GM12878 (cell line): ENCODE data around the gene PGF. TPM values are rescaled to one million over a fixed set of nuclear protein-coding genes. Genes with fewer than 3 reads are reported as not detected.

Source experiments
- ATAC-seq: fragments of 200-7000 bp; cut with Tn5 transposase; 3 replicates; pipeline ENCODE4 v1.9.1; 2020; ENCODE audit warnings: mild to moderate bottlenecking, moderate library complexity
- BruUV-seq: library from RNA; stranded (reverse); fragments of 400-500 nt; replicated peaks from 2 replicates; lab custom pipeline; 2021; lab: Mats Ljungman, UMichigan
- CTCF ChIA-PET: fragments of 300-600 bp; sonication (Branson Sonifier 250); formaldehyde crosslinking; extraction: SDS; loops from one replicate; lab custom pipeline; 2021; ENCODE audit warnings: inconsistent platforms; lab: Yijun Ruan, JAX
- POLR2A ChIA-PET: fragments of 350-600 bp; formaldehyde crosslinking; extraction: SDS; loops from one replicate; lab custom pipeline; 2021; ENCODE audit warnings: inconsistent platforms; lab: Charles Lee
- RAD21 ChIA-PET: fragments of 300-600 bp; sonication (Branson Sonifier 250); formaldehyde crosslinking; loops from one replicate; lab custom pipeline; 2023; ENCODE audit warnings: antibody characterized with exemption; ENCODE audit not compliant: unreplicated experiment; lab: Charles Lee
- SMC1A ChIA-PET: fragments of 300-600 bp; sonication (Branson Sonifier 250); formaldehyde crosslinking; loops from one replicate; lab custom pipeline; 2023; ENCODE audit not compliant: unreplicated experiment, uncharacterized antibody; lab: Charles Lee
- DNase-seq: peaks from one replicate; pipeline ENCODE4 v3.0.0-alpha.2; 2011; ENCODE audit warnings: low read depth, low spot score
- FAIRE-seq: peaks from 3 replicates; lab custom pipeline; 2011; peaks lifted over from hg19 to GRCh38; lab: Jason Lieb, UNC
- H2AFZ ChIP-seq: 2 replicates; pipeline ENCODE4 v1.6.0; 2011; ENCODE audit warnings: low read depth, low read length, control low read depth; ENCODE audit not compliant: control insufficient read depth
- H3K27ac ChIP-seq: 2 replicates; pipeline ENCODE4 v1.5.1; 2011; ENCODE audit warnings: control low read depth; ENCODE audit not compliant: control insufficient read depth, insufficient read depth
- H3K27me3 ChIP-seq, 2 experiments: replicated peaks in 1 of 2; 2 replicates each; pipeline versions ENCODE4 v1.6.0 to v1.6.1; 2011; ENCODE audit warnings: low read length in 1 of 2; ENCODE audit not compliant: control insufficient read depth in 2 of 2, insufficient read depth in 2 of 2
- H3K36me3 ChIP-seq, 2 experiments: 2 replicates each; pipeline ENCODE4 v1.5.1; 2011; ENCODE audit warnings: low read length in 1 of 2; ENCODE audit not compliant: control insufficient read depth in 2 of 2, insufficient read depth in 2 of 2
- H3K4me1 ChIP-seq: 2 replicates; pipeline ENCODE4 v1.6.1; 2011; ENCODE audit warnings: mild to moderate bottlenecking, low read length, moderate library complexity, mixed read lengths; ENCODE audit not compliant: control insufficient read depth, insufficient read depth
- H3K4me2 ChIP-seq: 2 replicates; pipeline ENCODE4 v1.6.0; 2011; ENCODE audit warnings: control low read depth; ENCODE audit not compliant: control insufficient read depth, insufficient read depth
- H3K4me3 ChIP-seq: fragments of 200-600 bp; sonication (generic); 2 replicates; pipeline ENCODE4 v1.5.1; 2016
- H3K79me2 ChIP-seq: 2 replicates; pipeline ENCODE4 v1.6.0; 2011; ENCODE audit warnings: low read length; ENCODE audit not compliant: control insufficient read depth, insufficient read depth
- H3K9ac ChIP-seq: 2 replicates; pipeline ENCODE4 v1.8.0; 2011; ENCODE audit warnings: low read length, control low read depth, mixed read lengths; ENCODE audit not compliant: control insufficient read depth, insufficient read depth
- H3K9me3 ChIP-seq: replicated peaks from 3 replicates; pipeline ENCODE4 v1.5.1; 2011; ENCODE audit warnings: mild to moderate bottlenecking, low read length; ENCODE audit not compliant: control insufficient read depth, insufficient read depth
- H4K20me1 ChIP-seq: 2 replicates; pipeline ENCODE4 v1.6.0; 2011; ENCODE audit not compliant: control insufficient read depth, insufficient read depth
- BHLHE40 ChIP-seq, 2 experiments: fragments of 450-650 bp in 1 of 2; IDR thresholded peaks; 2 replicates each; pipeline ENCODE4 v1.6.1; 2011 to 2017; ENCODE audit warnings: low read depth in 2 of 2, borderline replicate concordance in 1 of 2, improper control_type of control experiment in 1 of 2, low read length in 1 of 2, mild to moderate bottlenecking in 1 of 2
- ESRRA ChIP-seq: IDR thresholded peaks from 2 replicates; pipeline ENCODE4 v1.6.1; 2012; ENCODE audit warnings: mild to moderate bottlenecking, low read length, improper control_type of control experiment
- HDAC2 ChIP-seq: fragments of 200-600 bp; sonication (generic); IDR thresholded peaks from 2 replicates; pipeline ENCODE4 v1.6.1; 2017
- NFYA ChIP-seq: IDR thresholded peaks from 2 replicates; pipeline ENCODE4 v1.6.1; 2011; ENCODE audit warnings: low read depth, mild to moderate bottlenecking, low read length, improper control_type of control experiment, borderline replicate concordance
- POLR2AphosphoS5 ChIP-seq: IDR thresholded peaks from 2 replicates; pipeline ENCODE4 v1.6.1; 2011; ENCODE audit warnings: mild to moderate bottlenecking, low read length, inconsistent platforms
- RBBP5 ChIP-seq: fragments of 200-600 bp; sonication (generic); conservative IDR thresholded peaks from 2 replicates; pipeline ENCODE4 v1.6.1; 2016
- STAT3 ChIP-seq: IDR thresholded peaks from 2 replicates; pipeline ENCODE4 v1.6.1; 2011; ENCODE audit warnings: low read depth, low read length, improper control_type of control experiment
- WGBS: methylation state at CpG from one replicate; pipeline ENCODE4 v1.1.6; 2016; ENCODE audit warnings: low lambda C conversion rate; ENCODE audit not compliant: insufficient replicate concordance, insufficient coverage; ENCODE audit errors: missing lambda C conversion rate; 5-methylcytosine and 5-hydroxymethylcytosine counted together
- in situ Hi-C: fragments of 300-500 bp; cut with MboI; formaldehyde crosslinking; loops from 9 replicates; pipeline ENCODE4 v1.14.3; 2018; ENCODE audit warnings: mixed read lengths
- intact Hi-C: fragments of 100-400 bp; cut with micrococcal nuclease; formaldehyde crosslinking; loops from one replicate; pipeline ENCODE4 v1.14.2; 2022; ENCODE audit not compliant: unreplicated experiment
- polyA plus RNA-seq, 11 experiments: library from polyadenylated mRNA; depleted of rRNA in 4 of 11; unstranded in 6 of 11; stranded (reverse) in 5 of 11; fragments of >200 nt; fragmentation: Nextera tagmentation in 4 of 11; fragmentation: Illumina TruSeq in 1 of 11; extraction: Ambion mirVana in 4 of 11; extraction: Trizol in 1 of 11; gene quantifications; 1 replicate in 1 of 11; 2 replicates in 10 of 11; pipeline versions ENCODE4 v1.2.1 to v1.2.3, GENCODE V29; 2011 to 2016; ENCODE audit warnings: inconsistent platforms in 2 of 11, missing spikeins in 2 of 11, low read depth in 1 of 11
- total RNA-seq, 4 experiments: library from RNA; depleted of rRNA in 3 of 4; stranded (reverse); fragments of >200 nt in 3 of 4; fragmentation: Illumina TruSeq in 1 of 4; extraction: Trizol in 1 of 4; gene quantifications; 2 replicates each; pipeline versions ENCODE4 v1.2.1 to v1.2.3, GENCODE V29; 2013 to 2021
- TF ChIP-seq, protein P1 (sequence below): fragments of 450-650 bp; IDR thresholded peaks from 2 replicates; pipeline ENCODE4 v1.6.1; 2017; ENCODE audit warnings: mild to moderate bottlenecking, low read depth, inconsistent platforms; ENCODE audit not compliant: poor library complexity, severe bottlenecking

The PGF gene
- total and polyA plus RNA-seq, 10 of the 15 experiments (the other 5 are each of a cell fraction or from before 2014, with no cell fraction given) = 0.11 to 5.5 (median 0.63) TPM

GRCh38 chr14:74985028-74985310 is 29.6 kb upstream of the PGF start (continued):
- TF ChIP-seq, protein P1, sequence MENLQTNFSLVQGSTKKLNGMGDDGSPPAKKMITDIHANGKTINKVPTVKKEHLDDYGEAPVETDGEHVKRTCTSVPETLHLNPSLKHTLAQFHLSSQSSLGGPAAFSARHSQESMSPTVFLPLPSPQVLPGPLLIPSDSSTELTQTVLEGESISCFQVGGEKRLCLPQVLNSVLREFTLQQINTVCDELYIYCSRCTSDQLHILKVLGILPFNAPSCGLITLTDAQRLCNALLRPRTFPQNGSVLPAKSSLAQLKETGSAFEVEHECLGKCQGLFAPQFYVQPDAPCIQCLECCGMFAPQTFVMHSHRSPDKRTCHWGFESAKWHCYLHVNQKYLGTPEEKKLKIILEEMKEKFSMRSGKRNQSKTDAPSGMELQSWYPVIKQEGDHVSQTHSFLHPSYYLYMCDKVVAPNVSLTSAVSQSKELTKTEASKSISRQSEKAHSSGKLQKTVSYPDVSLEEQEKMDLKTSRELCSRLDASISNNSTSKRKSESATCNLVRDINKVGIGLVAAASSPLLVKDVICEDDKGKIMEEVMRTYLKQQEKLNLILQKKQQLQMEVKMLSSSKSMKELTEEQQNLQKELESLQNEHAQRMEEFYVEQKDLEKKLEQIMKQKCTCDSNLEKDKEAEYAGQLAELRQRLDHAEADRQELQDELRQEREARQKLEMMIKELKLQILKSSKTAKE = no peak
- TF ChIP-seq HDAC2 = no peak
- TF ChIP-seq ESRRA = no peak
- TF ChIP-seq RBBP5 = no peak
- TF ChIP-seq, all 136 proteins: peak for 0

GRCh38 chr14:74984236-74985027 is 29.0 kb upstream of the PGF start:
- no peak for FAIRE-seq
- ChIA-PET RAD21 (no interaction called here), POLR2A (interaction anchor here (0.6 kb wide), 1 partner anchor 272 kb away, joined by 4 read pairs; no protein-coding TSS in a partner anchor), SMC1A (no interaction called here)
- Histone ChIP-seq H4K20me1 (no peaks in the 10 kb centered on the region), H3K4me1 (peaks cover 5% of the 10 kb centered on the region; the same call in 1 of the 2 replicates), H3K27me3 (no peaks in the 10 kb centered on the region), H3K9ac (no peak overlapping the region), H3K27ac (no peak overlapping the region), H3K4me2 (no peak overlapping the region), H3K36me3 (no peaks in the 10 kb centered on the region), H2AFZ (no peak overlapping the region), H3K4me3 (no peak overlapping the region)
- no TSS peak for BruUV-seq
- intact Hi-C loops = no loop called here
- WGBS = 62% methylated on average over 14 of the region's 16 CpGs
- in situ Hi-C loops = no loop called here
- no peak for TF ChIP-seq STAT3
- TF ChIP-seq NFYA = no peak
- no peak for TF ChIP-seq BHLHE40 (IDR thresholded peaks at IDR 0.05; ENCODE audit: borderline replicate concordance in 1 of 2, low read depth in 2 of 2, low read length in 1 of 2)
- TF ChIP-seq POLR2AphosphoS5 = no peak
- TF ChIP-seq, all 136 proteins: peak for 0
- no peak for DNase-seq
- Histone ChIP-seq H3K79me2 (no peaks in the 10 kb centered on the region), H3K9me3 (no peaks in the 10 kb centered on the region)
- CTCF ChIA-PET = interaction anchor here (1.6 kb wide), 1 partner anchor 40 kb away, joined by 3 read pairs; no protein-coding TSS in a partner anchor
- no peak for ATAC-seq
